HG02763 (cell line): Measurements from ENCODE around the gene SGF29.
"Not testable (repeated sequence)": the region's sequence is repeated elsewhere in the genome, so short reads cannot be mapped to it uniquely, and the experiment has no call there.

Experiments
- ATAC-seq: cut with Tn5 transposase; IDR thresholded peaks from one replicate; pipeline ENCODE4 v1.9.1; 2021; ENCODE audit warnings: mild to moderate bottlenecking, moderate library complexity; ENCODE audit not compliant: unreplicated experiment

The SGF29 gene

DNA sequence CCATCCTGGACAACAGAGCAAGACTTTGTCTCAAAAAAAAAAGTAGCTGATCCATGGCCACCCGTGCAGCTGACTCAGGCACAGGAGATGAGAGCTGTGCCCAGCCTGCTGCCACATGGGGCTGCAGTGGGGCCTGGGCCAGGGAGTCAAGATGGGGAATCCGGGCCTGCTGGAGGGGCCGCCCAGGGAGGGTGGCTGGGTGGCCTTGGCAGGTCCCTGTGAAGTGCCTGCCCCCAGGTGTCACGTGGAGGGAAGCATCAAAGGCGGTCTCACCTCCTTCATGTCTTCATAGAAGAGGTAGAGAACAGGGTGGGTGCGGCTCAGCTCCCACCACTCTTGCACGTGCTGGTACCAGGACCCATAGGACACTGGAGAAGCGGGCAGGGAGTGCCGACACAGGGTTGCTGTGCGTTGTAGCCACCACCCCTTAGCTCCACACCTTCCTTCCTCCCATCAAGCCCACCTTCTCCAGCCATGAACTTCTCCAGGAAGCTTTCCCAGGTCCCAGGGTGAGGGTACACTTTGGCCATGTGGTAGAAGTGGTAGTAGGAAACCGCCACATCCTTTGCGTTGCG lies 39.3 kb downstream of the SGF29 start:
- no peak for ATAC-seq

DNA sequence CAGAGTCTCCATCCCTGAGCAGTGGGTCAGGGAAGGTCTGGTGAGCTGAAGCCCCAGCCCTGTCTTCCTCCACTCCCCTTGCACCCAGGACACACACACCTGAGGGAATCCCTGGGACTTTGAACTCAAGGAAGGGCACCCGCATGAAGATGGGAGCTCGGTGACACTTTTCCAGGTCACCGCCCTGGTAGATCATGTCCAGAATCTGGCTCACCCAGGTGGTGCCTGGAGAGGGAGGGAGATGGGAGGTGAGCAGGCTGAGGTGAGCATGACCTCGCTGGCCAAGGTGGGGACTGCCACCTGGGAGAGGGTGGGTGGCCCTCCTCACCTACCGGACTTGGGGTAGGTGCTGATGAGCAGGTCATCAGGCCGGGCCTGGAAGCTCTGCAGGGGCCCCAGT lies 41.7 kb downstream of the SGF29 start:
- not testable (repeated sequence) for ATAC-seq

DNA sequence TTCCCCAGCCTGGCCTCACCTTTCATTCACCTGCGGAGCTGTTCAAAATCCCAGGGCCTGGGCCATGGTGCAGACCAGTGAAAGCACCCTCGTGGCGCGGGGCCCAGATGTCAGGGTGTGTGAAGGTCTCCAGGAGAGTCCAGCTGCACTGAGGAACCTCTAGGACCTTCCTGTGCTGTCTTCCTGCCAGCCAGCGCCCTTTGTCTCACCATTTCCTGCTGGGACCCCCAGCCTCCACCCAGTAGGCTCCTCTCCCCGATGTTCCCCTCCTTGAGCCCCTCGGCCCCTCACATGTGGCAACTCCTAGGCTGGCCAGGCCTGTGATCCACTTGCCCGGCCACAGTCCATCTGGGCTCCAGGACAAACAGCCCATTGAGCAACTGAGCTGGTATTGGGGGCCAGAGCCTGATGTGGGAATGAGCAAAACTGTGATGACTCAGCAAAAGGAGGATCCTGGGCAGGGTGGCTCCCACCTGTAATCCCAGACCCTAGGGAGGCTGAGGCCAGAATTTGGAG lies 42.5 kb downstream of the SGF29 start:
- ATAC-seq: no peak

DNA sequence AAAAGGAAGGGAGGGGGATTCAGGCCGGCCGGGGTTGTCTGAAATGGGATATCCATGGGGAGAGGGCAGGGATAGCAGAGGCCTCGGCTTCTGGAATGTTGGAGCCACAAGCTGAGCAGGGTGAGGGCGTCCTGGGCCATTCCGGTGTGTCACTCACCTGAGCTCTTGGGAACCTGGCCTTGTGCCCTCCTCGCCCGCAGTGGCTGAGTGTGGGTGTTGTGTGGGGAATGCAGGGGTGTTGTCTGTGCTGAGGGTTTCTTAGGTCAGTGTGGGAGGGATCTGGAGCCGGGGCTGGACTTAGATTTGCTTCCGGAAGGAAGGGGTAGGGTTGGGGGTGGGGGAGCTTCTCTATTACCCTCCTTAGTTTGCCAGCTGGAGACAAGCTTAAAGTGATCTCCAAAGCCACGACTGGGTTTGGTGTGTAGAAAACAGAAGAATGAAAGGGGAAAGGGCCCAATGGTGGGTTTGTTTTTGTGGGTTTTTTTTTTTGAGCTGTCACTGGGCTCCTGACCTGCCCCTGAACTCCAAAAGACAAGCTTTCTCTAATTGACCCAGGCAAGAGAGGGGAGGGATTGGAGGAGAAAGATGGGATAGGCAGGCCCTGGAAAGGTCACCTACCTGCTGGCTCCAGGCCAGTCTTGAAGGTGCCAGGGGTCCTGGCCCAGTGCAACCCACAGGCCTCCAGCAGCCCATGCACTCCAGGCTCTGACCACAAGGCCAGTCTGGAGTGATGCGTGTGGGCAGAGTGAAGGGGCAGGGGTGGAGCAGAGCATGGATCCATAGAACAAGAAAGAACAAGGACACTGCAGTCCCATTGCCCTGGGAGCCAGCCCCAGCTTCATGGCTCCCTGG lies 43.3 kb downstream of the SGF29 start, which contains the start of gene SULT1A2:
Gene SULT1A2, minus strand, starts transcription at position 211 of the 852 bp plus-strand sequence. CDS start 1,120 bp downstream, outside the sequence.
- no peak for ATAC-seq

DNA sequence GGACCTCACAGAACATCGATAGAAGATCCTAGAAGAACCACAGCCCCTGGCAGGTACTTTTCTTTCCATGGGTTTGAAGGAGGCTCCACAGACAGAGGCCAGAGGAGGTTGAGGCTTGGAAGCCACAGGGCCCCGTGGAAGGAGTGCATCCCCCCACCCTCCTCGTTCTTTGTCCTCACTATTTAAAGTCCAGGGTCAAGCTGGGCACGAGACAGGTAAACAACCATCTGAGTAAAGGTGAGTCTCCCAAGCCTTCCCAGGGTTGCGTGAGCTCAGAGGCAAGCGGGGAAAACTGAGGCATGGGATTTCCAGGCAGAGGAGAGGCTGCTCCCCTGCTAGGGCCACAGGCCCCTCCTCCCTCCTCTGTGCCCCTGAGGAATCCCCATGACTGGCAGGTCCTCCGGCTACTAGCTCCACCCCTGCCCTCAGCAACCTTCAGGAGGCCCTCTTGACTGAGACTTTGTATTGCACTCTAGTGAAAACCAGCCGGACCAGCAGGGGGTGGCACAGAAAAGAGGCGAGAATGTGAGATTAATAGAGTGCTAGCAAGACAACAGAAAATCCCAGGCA lies 44.1 kb downstream of the SGF29 start:
- ATAC-seq: no peak

DNA sequence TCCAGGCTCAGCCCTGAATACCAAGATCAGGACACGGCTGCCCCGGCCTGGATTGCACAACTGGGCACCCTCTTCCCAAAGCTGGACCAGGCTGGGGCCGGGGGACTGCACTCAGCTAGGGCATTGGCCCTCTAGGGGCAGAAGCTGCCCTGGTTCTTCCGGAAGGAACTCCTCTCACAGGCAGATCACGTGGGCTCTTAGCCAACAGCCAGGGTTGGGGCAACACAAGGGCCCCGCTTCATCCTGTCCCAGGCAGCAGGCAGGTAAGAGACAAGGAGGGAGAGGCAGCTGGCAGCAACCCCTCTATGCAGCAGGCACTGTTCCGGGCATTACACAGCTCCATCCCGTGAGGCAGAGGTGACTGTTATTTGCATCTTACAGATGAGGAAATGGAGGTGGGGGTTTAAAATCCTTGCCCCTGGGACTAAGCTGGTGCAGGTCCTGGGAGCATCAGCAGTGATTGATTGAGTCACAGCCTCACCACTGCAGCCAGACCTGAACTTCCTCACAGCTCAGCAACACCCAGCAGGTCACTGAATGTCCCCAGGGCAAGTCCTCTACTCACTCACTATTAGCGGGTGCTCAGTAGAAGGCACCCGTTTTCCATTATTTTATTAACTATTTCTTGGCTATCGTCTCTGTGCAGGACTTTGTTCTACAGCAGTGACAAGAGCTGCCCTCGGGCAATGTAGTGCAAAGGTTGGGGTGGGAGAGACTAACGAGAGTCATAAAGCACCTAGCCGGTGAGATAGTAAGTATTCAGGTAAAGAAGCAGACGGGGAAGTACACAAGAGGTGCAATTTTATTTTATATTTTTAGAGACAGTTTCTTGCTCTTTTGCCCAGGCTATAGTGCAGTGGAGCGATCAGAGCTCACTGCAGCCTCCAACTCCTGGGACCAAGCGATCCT lies 45.9 kb downstream of the SGF29 start:
- not testable (repeated sequence) for ATAC-seq

DNA sequence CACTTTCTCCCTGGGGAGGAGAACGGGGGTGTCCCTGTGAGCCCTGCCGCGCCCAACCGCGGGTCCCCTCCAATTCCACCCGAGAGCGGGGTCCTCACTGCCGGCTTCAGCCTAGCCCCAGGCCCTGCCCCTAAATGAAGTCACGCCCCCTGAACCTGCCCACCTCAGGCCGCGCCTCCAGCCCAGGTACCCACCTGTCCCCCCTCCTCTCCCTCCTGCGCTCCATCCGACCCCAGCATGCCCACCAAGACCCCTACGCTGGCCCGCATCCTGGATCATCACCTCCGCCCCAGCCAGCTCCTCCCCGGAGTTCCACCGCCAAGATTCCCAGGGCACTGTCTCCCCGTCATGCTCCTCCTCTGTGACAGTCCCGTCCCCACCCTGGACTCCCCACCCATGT lies 47.2 kb downstream of the SGF29 start:
- ATAC-seq: not testable (repeated sequence)

DNA sequence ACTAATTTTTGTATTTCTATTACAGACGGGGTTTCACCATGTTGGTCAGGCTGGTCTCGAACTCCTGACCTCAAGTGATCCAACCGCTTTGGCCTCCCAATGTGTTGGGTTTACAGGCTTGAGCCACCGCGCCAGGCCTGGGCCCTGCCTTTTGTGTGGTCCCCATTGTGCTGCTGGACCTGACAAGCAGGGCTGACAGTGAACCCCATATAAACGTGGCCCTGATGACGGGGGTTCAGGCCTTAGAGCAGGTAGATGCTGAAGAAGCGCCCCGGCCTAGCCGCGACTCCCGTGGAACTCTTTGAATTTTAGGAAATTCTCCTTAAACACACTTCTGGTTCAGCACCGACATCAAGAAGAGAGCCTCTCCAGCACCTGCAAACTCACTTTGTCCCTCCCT lies 47.9 kb downstream of the SGF29 start:
- not testable (repeated sequence) for ATAC-seq

DNA sequence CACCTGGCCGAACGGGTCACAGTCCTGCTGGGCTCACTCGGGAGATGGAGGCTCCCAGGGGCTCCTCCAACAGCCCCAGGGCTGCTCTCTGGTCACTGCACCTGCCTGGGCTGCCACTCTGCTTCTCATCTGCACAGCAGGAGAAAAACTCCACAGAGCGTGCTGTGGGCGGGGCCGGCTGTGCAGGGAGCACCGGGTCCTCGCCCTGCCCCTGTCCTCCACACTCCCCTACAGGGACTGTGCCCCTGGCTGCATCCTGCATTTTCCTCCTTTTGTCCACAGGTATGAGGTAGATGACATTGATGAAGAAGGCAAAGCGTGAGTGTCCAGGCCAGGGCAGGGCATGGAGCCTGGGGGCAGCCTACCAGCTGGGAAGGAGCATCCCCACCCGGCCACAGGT lies 48.3 kb downstream of the SGF29 start:
- not testable (repeated sequence) for ATAC-seq

DNA sequence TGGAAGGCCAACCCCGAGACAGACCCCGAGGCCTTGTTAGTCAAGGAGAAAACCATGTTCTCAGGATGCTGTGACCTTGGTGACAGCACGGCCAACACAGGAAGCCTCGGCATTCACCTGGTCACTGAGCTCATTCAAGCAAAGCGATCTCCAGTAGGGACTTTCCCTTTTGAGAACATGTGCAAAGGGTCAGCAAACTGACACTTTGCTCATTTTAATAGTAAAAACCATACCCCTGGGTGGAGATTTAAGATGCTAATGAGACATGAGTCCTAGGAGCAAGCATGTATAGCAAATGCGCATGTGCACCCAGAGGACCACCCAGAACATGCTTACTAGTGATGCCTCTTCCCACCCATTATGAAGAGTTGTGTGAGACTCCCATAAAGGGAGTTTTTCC lies 48.8 kb downstream of the SGF29 start:
- no peak for ATAC-seq

DNA sequence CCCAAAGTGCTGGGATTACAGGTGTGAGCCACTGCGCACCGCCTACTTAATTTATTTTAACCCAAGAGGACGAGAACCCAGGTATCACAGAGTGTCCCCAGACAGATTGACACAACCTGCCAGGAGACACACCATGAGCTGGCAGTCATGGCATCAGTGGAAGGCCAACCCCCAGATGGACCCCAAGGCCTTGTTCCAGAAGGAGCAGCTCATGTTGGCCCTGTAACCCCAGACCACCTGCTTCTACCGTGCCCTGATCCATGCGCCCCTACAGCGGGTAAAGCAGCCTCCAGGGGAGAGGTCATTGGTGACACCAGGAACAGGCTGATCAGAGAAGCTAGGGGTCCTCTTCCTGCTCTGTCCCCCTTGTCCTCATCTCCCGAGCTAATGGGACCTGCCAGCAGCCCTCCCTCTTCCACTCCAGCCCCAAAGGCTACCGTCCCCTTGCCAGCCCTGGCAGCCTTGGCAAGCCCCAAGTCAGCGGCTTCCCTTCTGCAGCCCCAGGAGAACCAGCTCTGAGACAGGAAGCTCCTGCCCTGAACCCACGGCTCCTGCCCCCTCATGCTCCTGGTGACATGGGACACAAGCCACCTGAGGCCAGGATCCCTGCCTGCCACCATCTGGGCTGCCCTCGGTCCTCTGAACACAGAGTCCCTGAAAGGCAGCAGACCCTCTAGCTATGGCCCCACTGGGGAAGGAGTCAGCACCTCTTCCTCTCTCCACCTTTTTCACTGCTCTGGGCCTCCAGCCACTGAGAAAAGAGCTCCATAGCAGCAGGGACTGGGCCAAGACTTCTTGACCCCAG lies 49.9 kb downstream of the SGF29 start:
- no peak for ATAC-seq

DNA sequence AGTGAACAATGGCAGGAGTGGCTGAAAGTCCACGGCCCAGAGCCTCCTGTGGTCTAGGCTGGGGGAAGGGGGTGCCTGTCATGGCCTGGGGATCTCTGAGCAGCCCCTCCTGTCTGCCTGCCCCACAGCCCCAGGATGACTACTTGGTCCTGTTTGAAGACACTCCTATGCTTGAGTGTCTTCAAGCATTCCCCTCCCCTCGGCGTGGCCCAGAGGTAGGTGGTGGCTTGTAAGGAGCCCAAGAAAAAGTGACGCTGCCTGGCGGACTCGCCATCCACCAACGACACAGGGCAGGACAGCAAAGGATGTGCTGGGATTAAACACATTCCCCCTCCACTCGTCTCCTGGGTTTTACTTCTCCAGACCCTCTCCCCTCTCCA lies 50.5 kb downstream of the SGF29 start:
- no peak for ATAC-seq

DNA sequence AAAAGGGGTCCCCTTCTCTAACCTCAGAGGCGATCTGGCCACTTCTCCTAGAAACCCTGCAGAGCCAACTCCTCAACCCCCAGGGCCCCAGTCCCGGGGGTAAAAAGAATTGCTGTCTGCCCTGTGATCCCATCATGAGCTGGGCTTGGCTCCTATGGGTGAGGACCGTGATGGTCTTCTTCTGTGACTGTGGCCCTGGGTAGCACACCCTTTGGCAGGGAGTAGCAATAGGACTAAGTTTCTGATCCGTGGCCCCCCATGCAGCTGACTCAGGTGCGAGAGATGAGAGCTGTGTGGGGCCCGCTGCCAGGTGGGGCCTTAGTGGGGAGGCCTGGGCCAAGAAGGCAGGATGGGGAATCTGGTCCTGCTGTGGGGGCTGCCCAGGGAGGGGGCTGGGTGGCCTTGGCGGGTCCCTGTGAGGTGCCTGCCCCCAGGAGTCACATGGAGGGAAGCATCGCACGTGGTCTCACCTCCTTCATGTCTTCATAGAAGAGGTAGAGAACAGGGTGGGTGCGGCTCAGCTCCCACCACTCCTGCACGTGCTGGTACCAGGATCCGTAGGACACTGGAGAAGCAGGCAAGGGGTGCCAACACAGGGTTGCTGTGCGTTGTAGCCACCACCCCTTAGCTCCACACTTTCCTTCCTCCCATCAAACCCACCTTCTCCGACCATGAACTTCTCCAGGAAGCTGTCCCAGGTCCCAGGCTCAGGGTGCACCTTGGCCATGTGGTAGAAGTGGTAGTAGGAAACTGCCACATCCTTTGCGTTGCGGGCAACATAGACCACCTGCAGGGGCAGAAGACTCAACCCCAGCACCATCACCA lies 52.8 kb downstream of the SGF29 start:
- ATAC-seq: no peak

DNA sequence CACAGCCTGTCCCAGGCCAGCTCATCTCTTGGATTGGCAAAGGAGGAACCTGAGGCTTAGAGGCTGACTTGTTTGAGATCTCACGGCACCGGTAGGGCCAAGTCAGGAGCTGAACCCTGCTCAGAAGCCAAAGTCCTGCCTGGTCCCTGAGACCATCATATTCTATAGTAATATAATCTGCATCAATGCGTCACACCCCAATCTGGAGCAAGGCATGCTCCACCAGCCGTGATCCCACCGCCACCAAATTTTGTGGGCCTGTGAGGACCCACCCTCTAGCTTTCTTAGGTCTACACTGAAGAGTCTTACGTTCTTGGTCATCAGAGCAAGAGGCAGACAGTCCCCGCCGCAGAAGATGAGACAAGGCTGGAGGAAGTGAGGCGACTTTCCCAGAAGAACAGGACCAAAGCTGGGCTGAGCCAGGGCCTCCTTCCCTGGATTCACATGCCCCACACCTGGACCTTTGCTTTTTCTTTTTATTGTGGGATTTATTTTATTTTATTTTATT lies 53.5 kb downstream of the SGF29 start:
- ATAC-seq: no peak

DNA sequence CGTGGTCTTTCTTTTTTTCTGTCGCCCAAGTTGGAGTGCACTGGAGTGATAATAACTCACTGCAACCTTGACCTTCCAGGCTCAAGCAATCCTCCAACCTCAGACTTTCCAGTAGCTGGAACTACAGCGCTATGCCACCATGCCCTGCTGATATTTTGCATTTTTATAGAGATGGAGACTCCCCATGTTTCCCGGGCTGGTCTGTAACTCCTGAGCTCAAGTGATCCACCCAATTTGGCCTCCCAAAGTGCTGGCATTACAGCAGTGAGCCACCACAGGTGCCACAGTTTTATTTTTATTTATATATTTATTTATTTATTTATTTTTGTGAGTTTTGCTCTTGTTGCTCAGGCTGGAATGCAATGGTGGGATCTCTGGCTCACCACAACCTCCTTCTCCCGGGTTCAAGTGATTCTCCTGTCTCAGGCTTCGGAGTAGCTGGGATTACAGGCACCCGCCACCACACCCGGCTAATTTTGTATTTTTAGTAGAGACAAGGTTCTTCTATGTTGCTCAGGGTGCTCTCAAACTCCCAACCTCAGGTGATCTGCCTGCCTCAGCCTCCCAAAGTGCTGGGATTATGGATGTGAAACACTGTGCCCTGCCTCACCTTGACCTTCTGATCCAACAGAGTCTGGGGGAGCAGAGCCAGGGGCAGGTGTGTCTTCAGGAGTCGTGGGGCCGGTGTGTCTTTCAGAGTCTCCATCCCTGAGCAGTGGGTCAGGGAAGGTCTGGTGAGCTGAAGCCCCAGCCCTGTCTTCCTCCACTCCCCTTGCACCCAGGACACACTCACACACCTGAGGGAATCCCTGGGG lies 54.2 kb downstream of the SGF29 start:
- ATAC-seq: not testable (repeated sequence)

DNA sequence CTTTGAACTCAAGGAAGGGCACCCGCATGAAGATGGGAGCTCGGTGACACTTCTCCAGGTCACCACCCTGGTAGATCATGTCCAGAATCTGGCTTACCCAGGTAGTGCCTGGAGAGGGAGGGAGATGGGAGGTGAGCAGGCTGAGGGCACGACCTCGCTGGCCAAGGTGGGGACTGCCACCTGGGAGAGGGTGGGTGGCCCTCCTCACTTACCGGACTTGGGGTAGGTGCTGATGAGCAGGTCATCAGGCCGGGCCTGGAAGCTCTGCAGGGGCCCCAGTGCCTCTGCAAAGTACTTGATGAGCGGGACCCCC lies 54.7 kb downstream of the SGF29 start:
- not testable (repeated sequence) for ATAC-seq

DNA sequence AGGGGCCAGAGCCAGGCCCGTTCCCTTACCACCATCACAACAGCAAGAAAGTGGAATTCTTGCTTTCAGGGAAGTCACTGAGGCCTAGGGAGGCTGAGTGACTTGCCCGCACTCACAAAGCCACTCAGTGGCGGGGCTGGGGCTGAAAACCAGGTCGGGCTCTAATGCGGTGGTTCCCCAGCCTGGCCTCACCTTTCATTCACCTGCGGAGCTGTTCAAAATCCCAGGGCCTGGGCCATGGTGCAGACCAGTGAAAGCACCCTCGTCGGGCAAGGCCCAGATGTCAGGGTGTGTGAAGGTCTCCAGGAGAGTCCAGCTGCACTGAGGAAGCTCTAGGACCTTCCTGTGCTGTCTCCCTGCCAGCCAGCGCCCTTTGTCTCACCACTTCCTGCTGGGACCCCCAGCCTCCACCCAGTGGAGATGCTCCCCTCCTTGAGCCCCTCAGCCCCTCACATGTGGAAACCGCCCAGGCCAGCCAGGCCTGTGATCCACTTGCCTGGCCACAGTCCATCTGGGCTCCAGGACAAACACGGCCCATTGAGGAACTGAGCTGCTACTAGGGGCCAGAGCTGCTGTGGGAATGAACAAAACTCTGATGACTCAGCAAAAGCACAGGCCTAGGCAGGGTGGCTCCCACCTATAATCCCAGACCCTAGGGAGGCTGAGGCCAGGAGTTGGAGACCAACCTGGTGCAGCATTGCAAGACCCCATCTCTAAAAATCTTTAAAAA lies 55.3 kb downstream of the SGF29 start:
- ATAC-seq: not testable (repeated sequence)
